ELF-1 (cell line): ENCODE results near the gene SYNGAP1.
A peak's percentile ranks its signal among the peaks of the same experiment; 100 is the strongest.
"Not testable (repeated sequence)": the region's sequence is repeated elsewhere in the genome, so short reads cannot be mapped to it uniquely, and the experiment has no call there.

Source experiments
- DNase-seq: peaks from one replicate; pipeline ENCODE4 v3.0.0-alpha.2; 2016; ENCODE audit warnings: low read depth, low spot score

The SYNGAP1 gene

GRCh38 chr6:33419580-33420490 is at the start of gene SYNGAP1:
TSS of gene SYNGAP1 (plus strand) at chr6:33420065. CDS start at chr6:33420265, 200 bp downstream.
- DNase-seq = peak; percentile 53

DNA sequence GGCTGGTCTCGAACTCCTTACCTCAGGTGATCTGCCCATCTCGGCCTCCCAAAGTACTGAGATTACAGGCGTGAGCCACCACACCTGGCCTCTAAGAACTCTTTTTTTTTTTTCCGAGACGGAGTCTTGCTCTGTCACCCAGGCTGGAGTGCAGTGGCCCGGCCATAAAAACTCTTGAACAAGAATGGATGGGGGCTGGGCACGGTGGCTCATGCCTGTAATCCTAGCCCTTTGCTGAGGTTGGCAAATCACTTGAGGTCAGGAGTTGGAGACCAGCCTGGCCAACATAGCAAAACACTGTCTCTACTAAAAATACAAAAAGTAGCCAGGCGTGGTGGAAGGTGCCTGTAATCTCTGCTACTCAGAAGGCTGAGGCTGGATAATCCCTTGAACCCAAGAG is 48.0 kb upstream of the SYNGAP1 start:
- DNase-seq = not testable (repeated sequence)

DNA sequence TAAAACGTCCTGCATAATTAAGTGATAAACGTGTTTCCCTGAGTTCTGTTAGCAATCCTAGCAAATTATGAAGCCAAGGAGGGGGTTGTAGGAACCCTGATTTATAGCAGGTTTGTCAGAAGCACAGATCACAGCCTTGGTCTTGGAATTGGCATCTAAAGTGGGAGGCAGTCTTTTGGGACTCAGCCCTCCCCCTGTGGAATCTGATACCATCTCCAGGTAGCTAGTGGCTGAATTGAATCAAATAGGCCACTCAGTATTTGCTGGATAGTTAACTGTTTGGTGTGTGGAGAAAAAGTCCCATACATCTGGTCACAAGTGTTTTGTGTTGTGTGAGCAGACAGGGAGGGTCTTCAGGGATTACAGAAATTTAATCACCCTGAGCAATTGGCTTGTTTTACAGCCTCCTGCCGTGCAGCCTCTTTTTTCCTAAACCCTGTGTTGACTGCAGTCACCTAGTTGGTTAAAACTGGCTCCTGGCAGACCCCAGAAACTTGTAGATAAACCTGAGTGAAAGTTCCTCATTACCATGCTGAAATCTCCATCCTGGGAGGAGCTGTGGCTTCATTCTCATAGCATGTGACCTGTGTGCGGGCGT is 47.2 kb upstream of the SYNGAP1 start:
- DNase-seq = no peak

DNA sequence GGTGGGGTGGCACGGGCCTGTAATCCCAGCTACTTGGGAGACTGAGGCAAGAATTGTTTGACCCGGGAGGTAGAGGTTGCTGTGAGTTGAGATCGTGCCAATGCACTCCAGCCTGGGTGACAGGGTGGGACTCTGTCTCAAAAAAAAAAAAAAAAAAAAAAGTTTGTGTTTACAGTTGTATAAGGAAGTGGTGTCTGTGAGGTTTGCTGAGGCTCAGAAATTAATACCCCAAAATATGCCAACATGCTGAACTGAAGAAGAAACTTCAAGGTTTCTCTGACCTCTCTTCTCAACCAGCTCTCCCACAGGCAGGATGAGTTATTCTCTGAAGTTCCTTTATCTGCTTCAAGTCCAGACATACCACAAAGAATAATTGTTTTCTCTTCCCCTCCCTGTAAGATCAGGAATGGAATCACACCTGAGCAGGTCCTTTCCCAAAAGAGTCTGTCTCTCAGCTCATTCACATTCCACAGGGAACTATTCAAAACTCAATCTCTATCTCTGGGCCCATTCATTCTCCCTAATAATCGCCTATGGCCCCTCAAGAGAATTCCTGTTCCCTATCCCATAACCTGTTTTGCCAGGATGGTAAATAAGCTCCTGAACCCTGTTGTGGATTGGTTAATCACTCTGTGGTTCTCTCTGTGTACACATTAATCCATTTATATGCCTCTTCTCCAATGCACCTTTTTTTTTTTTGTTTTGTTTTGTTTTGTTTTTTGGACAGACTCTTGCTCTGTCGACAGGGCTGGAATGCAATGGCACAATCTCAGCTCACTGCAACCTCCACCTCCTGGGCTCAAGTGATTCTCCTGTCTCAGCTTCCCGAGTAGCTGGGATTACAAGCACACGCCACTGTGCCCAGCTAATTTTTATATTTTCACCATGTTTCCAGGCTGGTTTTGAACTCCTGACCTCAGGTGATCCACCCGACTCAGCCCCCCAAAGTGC is 45.6 kb upstream of the SYNGAP1 start:
- DNase-seq = no peak

DNA sequence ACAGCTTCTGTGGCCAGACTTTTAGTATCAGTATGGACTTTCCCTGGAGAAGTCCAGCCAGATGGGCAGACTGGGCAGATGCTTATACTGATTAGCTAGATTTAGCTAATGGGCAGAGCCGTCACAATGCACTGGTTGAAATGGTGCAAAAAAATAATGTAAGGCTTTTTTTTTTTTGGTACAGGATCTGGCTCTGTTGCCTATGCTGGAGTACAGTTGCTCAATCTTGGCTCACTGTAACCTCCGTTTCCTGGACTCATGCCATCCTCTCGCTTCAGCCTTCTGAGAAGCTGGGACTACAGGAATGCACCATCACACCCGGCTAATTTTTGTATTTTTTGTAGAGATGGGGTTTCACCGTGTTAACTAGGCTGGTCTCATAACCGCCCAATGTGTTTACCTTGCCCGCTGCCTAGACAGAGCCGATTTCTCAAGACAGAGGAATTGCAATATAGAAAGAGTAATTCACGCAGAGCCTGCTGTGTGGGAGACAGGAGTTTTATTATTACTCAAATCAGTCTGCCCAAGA is 44.7 kb upstream of the SYNGAP1 start:
- no peak for DNase-seq

DNA sequence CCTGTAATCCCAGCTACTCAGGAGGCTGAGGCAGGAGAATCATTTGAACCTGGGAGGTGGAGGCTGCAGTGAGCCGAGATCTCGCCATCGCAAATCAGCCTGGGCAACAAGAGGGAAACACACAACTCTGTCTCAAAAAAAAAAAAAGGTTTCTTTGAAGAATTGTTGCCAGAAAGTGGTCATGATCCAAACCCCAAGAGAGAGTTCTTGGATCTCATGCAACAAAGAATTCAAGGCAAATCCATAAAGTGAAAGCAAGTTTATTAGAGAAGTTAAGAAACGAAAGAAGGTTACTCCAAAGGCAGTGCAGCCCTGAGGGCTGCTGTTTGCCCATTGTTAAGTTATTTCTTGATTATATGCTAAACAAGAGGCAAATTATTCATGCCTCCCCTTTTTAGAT is 42.7 kb upstream of the SYNGAP1 start:
- no peak for DNase-seq

- DNase-seq = not testable (repeated sequence)
These were observed 40.7 kb upstream of the SYNGAP1 start for GRCh38 chr6:33379184-33379583.

- DNase-seq = no peak
These were observed 39.4 kb upstream of the SYNGAP1 start for GRCh38 chr6:33380272-33380981.

DNA sequence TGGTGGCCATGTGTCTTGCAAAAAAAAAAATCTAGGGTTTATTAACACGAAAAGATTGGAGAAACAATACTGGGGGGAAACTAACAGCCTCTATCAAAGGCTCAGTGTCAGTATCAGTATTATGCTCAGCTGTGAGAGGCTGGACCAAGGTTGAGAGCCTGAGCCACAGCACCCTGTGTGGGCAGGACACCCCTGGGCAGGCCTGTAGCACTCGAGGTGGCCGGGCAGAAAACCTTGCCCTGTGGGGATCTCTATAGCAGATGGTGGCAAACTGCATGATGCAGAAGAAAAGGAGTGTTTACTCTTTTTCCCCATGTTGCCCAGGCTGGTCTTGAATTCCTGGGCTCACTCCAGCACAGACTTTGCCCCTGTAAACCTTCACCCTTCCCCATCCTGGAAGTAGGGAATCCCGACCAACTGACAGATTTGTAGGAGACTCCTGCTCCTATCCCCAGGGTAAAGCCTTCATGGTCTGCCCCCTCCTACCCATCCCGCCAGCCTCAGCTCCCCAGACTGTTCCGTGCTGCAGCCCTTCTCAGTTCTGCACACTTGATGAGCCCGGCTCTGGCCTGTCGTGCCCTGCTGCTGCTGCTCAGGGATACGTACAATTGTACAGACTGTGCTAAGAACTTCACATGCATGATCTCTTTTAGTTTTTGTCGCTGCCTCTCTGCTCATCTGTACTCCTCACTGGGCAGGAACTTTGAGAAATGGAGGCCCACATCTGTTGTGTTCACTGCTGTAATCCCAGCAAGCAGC is 36.3 kb upstream of the SYNGAP1 start:
- no peak for DNase-seq

DNA sequence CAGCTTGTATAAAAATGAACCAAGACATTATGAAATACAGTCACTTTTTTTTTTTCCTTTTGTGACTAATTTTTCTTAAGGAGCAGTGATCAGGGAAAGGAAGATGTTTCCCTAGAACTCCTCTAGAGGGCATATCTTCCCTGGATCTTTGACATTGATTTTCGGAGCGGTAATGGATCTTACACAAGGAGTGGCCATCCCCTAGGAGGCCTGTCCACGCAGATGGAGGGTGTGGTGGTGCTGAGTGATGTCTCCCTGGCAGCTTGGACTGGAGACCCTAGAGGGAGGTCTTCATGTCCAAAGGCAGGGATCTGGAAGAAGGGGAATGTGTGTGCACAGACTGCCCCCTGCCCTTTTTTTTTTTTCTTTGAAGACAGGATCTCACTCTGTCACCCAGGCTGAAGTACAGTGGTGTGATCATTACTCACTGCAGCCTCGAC is 35.3 kb upstream of the SYNGAP1 start:
- peak; percentile 20 for DNase-seq

GRCh38 chr6:33390173-33390572 is 29.7 kb upstream of the SYNGAP1 start:
- DNase-seq = no peak

DNA sequence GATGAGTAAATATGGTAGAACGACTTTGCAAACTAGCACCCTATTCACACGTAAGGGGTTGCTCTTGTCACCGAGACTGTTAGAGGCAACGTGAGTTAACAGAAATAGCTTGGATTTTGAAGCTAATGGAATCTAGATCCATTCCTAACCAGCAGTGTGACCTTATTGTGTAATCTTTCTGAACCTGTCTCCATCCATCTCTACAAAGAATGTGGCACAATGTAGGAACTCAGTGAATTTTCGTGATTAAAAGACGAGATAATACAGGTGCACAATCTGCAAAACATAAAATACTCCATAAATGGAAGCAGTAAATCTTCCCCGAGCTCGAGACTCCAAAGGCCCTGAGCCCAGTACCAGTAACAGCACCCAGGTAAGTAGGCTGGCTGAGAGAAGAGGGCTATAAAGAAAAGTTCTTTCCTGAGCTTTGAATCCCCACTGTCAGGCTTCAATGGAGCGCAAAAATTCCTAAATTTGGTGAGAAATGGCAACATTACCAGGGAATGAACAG is 29.0 kb upstream of the SYNGAP1 start:
- no peak for DNase-seq

DNA sequence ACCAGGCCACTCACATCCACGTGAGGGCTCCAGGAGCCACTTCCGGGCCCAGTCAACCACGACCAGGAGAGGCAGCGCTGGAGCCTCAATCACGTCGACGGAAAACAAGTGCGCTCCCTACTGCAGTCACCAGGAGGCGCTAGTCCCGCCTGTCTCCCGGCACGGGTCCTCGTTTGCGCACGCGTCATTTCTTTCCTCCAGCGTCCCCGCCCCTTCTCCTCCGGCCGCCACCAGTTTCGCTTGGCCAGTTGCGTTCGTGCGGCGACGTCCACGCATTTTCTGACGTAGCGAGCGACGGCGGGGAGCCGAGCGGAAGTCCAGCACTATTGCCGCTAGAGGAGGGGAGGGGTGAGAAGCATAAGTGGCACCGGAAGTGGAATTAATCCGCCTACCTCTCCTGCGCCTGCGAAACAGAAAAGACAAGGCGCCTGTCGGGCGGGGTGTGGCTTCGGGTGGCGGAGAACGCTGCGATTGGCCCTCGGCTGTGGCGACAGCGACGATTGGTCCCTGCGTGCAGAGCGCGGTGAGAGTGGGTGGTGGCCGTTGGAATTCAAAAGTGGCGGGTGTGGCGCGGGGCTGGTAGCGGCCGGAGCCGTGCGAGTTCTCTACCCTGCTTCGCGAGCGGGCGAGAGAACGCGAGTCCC is 28.5 kb upstream of the SYNGAP1 start, which contains the start of gene KIFC1:
Gene KIFC1 (plus strand): TSS at position 546 of the 644 bp plus-strand sequence. CDS start 163 bp downstream, outside the sequence.
- peak; percentile 100 for DNase-seq

DNA sequence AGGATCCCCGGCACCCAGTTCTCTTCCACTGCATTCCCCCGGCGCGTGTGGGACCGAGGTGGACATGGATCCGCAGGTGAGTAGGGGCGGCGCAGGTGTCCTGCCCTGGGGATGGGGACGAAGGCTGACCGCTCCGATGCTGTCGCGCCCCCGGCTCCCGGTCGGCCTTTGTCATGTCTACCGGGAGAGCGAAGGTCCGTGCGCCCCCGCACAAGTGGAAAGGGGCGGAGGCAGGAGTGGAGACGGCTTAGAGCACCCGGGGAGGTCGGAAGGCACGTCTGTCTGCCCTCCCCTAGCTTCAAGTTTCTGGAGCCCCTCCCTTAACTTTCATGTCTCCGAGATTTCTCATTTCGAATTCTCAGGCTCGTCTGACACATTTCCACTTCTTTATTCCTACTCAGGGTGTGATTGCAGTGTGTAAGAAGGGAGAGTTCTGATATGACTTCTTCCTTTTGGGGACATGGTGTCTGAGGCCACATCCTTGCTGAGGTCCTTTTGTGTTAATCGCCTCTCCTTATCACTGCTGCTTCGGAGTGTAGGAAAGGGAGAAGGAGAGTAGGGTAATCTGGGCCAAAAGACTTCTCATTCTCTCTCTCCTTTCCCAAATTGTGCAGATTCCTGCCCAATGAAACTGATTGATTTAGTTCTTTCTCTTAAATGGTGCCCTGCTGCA is 27.8 kb upstream of the SYNGAP1 start:
- no peak for DNase-seq

GRCh38 chr6:33392595-33392948 is 27.3 kb upstream of the SYNGAP1 start:
- DNase-seq = no peak

GRCh38 chr6:33392979-33393378 is 26.9 kb upstream of the SYNGAP1 start:
- no peak for DNase-seq

DNA sequence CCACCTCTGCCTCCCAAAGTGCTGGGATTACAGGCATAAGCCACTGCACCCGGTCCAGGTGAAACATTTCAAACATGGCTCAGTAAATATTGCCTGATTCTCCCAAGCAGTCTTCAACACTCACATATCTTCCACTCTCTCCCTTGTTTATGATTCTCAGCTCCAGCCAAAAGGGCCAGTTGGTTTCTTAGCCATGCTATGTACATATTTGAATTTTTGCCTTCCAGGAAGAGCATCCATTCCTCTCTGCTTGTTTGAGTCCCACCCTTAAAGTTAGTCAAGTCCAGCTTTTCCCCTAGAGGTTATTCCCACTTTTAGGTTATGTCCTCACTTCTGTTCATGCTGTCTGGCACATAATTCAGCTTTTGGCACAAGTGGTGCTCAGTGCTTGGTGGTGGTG is 22.3 kb upstream of the SYNGAP1 start:
- DNase-seq = no peak

GRCh38 chr6:33398601-33399000 is 21.3 kb upstream of the SYNGAP1 start:
- not testable (repeated sequence) for DNase-seq

- not testable (repeated sequence) for DNase-seq
These were observed 20.0 kb upstream of the SYNGAP1 start for GRCh38 chr6:33399881-33400280.
